IPS-18c (cell line): ENCODE results near the gene HHAT.

Source experiments
- H3K4me3 ChIP-seq: 2 replicates; pipeline ENCODE4 v1.7.0; 2013; ENCODE audit warnings: low read depth, mild to moderate bottlenecking, low read length, moderate library complexity; ENCODE audit not compliant: insufficient read depth
- H3K9me3 ChIP-seq: one replicate; pipeline ENCODE4 v1.6.1; 2013; ENCODE audit warnings: mild to moderate bottlenecking, low read length, moderate library complexity; ENCODE audit not compliant: control insufficient read depth, insufficient read depth

Gene HHAT

GRCh38 chr1:210445485-210445884 lies 116.8 kb downstream of the HHAT start:
- H3K9me3 ChIP-seq = no peaks in the 10 kb centered on the region
- H3K4me3 ChIP-seq = no peak overlapping the region

GRCh38 chr1:210445931-210446330 lies 117.2 kb downstream of the HHAT start:
- Histone ChIP-seq H3K9me3 (no peaks in the 10 kb centered on the region), H3K4me3 (no peak overlapping the region)

DNA sequence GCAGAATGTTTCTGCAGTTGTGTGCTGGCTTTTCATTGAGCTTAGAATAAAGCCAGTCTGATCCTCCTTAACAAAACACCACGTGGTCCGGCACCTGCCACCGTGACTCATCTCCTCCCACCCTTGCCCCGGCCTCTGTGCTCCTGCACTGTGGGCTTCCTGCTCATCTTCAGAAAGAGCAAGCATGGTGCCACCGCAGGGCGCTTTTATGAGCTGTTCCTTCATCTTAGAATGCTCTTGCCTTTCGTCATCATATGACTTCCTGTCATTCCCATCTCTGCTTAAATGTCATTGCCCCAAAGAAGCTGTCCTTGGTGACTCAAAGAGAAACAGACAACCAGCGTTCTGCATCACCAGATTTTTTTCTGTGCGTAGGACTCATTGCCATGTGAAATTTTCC lies 117.8 kb downstream of the HHAT start:
- H3K9me3 ChIP-seq = no peaks in the 10 kb centered on the region
- H3K4me3 ChIP-seq = no peak overlapping the region

- no peaks in the 10 kb centered on the region for H3K9me3 ChIP-seq
- H3K4me3 ChIP-seq = no peak overlapping the region
Observed at GRCh38 chr1:210447456-210448057, 118.9 kb downstream of the HHAT start.

GRCh38 chr1:210448297-210448892 lies 119.7 kb downstream of the HHAT start:
- no peak overlapping the region for H3K4me3 ChIP-seq
- no peaks in the 10 kb centered on the region for H3K9me3 ChIP-seq

DNA sequence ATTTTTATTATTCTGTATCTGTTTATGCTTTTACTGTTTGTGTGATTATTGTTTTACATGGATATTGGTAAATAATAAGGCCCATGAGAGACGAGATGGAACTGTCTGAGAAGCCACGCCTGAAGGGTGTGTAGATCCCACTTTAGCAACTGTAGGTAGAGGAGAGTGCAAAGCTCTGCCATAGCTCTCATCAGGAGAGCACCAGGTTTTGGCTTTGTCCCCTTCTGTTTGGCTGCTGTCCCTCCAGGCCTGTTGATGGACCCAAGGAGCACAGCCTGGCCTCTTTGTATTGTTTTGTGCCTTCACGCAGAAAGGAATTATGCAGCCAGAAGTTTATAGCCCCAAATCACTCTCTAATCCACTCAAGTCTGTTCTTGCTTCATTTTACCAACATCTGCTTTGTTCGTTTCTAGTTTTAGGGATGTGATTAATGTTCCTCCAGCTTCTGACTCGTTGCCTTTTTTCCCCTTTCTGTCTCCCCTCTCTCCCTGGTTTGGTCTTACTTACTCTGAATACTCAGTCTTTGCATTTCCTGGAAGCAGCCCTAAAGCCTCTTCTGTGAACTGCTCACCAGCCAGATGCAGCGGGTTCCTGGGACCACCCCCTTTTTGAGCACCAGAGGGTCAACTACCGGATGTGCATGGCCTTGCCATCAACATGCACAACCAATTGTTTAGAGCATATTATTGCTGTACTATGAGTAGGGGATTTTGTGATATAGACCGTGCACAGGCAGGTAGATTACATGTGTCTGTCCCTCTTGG lies 127.3 kb downstream of the HHAT start:
- Histone ChIP-seq H3K9me3 (no peaks in the 10 kb centered on the region), H3K4me3 (no peak overlapping the region)

- Histone ChIP-seq H3K9me3 (no peaks in the 10 kb centered on the region), H3K4me3 (no peak overlapping the region)
Observed at GRCh38 chr1:210456731-210457255, 128.1 kb downstream of the HHAT start.

- Histone ChIP-seq H3K4me3 (no peak overlapping the region), H3K9me3 (no peaks in the 10 kb centered on the region)
Observed at GRCh38 chr1:210457568-210457967, 128.9 kb downstream of the HHAT start.

GRCh38 chr1:210464519-210465039 lies 135.9 kb downstream of the HHAT start:
- Histone ChIP-seq H3K4me3 (no peak overlapping the region), H3K9me3 (no peaks in the 10 kb centered on the region)

DNA sequence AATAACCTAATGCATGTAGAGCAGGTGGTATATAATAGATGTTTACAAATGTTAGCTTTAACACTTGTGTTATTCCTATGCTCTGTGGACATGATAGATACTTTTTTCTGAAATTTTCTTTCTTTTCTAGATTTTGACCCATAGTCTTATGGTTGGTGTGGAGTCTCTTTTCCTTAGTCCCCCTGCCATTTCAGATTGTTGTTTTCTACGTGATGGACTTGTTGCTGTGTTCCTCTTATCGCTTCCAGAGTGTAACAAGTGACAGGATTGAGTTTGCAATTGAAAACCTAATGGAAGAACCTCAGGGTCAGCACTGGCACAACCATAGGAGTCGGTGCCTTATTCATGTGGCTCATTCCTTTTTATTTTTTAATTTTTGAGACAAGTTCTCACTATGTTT lies 136.4 kb downstream of the HHAT start:
- Histone ChIP-seq H3K4me3 (no peak overlapping the region), H3K9me3 (no peaks in the 10 kb centered on the region)

DNA sequence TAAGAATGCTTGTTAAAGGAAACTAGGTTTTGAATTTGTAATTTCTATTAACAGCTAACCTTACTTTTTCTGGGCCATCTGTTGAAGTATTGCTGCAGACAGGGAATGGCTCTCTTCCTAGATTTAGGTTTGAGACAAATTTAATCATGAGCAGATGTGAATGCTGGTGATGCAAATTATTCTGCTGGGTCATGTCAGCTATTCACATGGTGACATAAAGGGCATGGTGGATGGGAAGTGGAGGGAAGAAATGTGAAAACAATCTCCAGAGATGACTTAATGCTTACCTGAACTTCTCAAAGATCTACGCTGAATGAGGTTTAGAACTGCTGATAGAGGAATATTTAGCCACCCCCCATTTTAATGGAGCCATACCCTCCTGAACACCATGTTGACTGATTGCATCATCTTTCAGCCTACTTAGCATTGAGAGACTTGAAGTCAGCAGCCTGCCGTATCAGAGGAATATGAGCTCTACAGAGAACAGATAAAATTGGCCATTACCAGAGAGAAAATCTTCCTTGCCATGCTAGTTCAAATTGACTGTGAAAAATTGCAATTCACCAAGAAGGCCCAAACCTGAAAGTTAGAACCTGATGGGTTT lies 138.8 kb downstream of the HHAT start:
- H3K9me3 ChIP-seq = no peaks in the 10 kb centered on the region
- no peak overlapping the region for H3K4me3 ChIP-seq

DNA sequence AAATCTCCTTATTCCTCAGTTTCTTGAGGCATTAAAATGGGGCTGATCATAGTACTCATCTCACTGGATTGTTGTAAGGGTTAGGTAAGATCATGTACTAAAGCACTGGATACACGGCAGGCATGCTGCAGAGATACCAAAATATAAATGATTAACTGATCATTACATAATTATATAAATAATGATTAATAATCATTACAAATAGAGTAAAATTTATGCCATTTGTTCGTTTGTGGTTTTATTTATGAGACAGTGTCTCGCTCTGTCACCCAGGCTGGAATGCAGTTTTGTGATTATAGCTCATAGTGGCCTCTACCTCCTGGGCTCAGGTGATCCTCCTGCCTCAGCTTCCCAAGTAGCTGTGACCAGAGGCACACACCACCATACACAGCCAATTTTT lies 140.7 kb downstream of the HHAT start:
- Histone ChIP-seq H3K9me3 (no peaks in the 10 kb centered on the region), H3K4me3 (no peak overlapping the region)

DNA sequence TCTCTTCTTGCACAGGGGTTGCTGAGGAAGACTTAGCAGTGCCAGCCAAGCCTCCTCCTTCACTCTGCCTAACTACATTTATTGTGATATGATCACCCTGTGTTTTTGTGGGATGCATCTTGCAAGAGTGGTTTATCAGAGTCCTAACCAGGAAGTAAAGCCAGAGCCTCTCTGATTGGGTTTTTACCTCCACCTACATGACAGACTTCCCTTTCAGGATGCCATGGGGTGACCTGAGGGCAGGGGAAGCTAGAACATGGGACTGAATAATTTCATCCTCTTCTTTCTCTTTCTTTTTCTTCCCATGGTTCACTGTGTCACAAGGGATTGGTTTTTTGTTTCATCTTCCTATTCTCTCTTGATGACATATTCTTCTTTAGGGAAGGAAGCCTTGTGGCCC lies 146.6 kb downstream of the HHAT start:
- H3K9me3 ChIP-seq = no peaks in the 10 kb centered on the region
- no peak overlapping the region for H3K4me3 ChIP-seq

- no peaks in the 10 kb centered on the region for H3K9me3 ChIP-seq
- H3K4me3 ChIP-seq = no peak overlapping the region
Observed at GRCh38 chr1:210475806-210476205, 147.1 kb downstream of the HHAT start.

DNA sequence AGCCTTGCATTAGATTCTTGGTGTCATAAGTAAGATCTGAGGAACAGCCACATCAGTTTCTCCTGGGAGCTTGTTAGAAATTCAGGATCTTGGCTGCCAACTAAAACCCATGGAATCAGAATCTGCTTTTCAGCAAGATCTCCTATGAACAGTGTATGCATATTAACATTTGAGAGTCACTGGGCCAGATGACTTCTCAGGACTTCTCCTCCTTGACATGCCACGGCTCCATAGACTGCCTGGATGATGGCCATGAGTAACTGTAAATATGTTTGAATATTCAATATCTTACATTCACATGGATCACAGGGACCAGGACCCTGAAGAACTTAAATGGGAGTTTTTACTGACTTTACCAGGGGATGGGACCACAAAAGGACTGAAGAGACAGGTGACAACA lies 148.0 kb downstream of the HHAT start:
- Histone ChIP-seq H3K4me3 (no peak overlapping the region), H3K9me3 (no peaks in the 10 kb centered on the region)

DNA sequence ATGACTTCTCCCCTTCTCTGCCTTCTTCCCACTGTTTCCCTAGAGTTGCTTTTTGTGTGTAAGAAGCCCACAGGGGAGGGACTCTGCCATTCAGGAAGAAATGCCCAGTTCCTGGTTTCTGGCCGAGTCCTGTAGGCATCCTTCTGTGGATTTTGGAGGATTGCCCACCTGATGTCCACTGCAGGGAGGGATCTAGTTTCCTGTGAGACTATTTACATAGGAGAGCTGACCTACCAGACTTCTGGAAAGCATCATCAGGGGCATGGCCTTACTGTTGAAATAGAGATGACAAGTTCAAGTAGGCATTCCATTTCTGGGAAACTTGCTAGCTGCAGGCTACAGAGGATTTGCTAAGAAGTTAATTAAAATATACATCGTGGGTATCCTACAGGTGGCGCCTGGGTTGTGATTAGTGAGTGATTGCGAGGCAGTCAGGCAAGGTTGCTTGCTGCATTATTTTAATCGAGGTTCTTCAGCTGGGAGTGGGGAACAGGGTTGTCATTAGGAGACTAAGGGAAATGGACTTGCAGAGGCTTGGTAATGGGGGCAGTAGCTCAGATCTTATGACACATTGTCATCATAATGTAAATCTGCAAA lies 148.7 kb downstream of the HHAT start:
- Histone ChIP-seq H3K9me3 (no peaks in the 10 kb centered on the region), H3K4me3 (no peak overlapping the region)

DNA sequence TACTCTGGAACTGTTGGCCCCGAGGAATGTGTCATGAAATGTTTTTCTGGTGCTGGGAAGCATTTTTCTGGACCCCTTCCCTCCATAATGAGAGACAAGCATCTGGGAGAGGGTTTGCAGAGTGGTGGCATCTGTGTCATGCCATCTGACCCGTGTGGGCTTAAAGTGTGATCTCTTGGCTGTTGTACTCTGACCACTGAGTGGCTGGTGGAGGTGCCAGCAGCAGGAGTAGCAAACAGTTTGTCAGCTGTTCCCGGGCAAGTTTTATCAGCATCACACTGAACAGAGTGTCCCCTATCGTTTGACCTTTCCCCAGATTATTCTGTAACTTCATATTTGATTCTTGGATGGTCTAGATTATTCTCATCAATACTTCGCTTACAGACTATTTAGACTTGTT lies 150.1 kb downstream of the HHAT start:
- H3K9me3 ChIP-seq = no peaks in the 10 kb centered on the region
- no peak overlapping the region for H3K4me3 ChIP-seq
